GM23338 (cell line): ENCODE data around the gene CENPI. TPM values are rescaled to one million over a fixed set of nuclear protein-coding genes. Genes with fewer than 3 reads are reported as not detected.

Source experiments
- ATAC-seq: fragments of 200-7000 bp; cut with Tn5 transposase; 3 replicates; pipeline ENCODE4 v1.9.1; 2020
- DNase-seq: peaks from one replicate; pipeline ENCODE4 v3.0.0-alpha.2; 2015; ENCODE audit warnings: low spot score
- H2AFZ ChIP-seq: fragments of 200-600 bp; sonication (generic); 2 replicates; pipeline ENCODE4 v1.8.0; 2016; ENCODE audit warnings: antibody characterized with exemption, mild to moderate bottlenecking, moderate library complexity
- H3F3A ChIP-seq: fragments of 200-600 bp; sonication (generic); replicated peaks from 2 replicates; pipeline ENCODE4 v1.8.0; 2017; ENCODE audit warnings: antibody characterized with exemption, mixed run types, low read depth
- H3K27ac ChIP-seq: fragments of 200-600 bp; sonication (generic); 2 replicates; pipeline ENCODE4 v1.6.1; 2016; ENCODE audit warnings: low read depth
- H3K27me3 ChIP-seq: fragments of 200-600 bp; sonication (generic); 2 replicates; pipeline ENCODE4 v1.8.0; 2016; ENCODE audit warnings: mild to moderate bottlenecking, mixed run types, moderate library complexity; ENCODE audit not compliant: insufficient read depth
- H3K36me3 ChIP-seq: fragments of 200-600 bp; sonication (generic); 2 replicates; pipeline ENCODE4 v1.8.0; 2016; ENCODE audit warnings: mild to moderate bottlenecking; ENCODE audit not compliant: insufficient read depth
- H3K4me1 ChIP-seq: fragments of 200-600 bp; sonication (generic); 2 replicates; pipeline ENCODE4 v1.8.0; 2016; ENCODE audit warnings: mild to moderate bottlenecking, moderate library complexity; ENCODE audit not compliant: insufficient read depth
- H3K4me2 ChIP-seq: fragments of 200-600 bp; sonication (generic); 2 replicates; pipeline ENCODE4 v1.7.1; 2017; ENCODE audit warnings: mixed run types
- H3K4me3 ChIP-seq: fragments of 200-600 bp; sonication (generic); 2 replicates; pipeline ENCODE4 v1.6.1; 2016; ENCODE audit warnings: mixed run types
- H3K79me2 ChIP-seq: fragments of 200-600 bp; sonication (generic); replicated peaks from 2 replicates; pipeline ENCODE4 v1.8.0; 2017; ENCODE audit warnings: mild to moderate bottlenecking; ENCODE audit not compliant: insufficient read depth
- H3K9me2 ChIP-seq: fragments of 200-600 bp; sonication (generic); 2 replicates; pipeline ENCODE4 v1.8.0; 2017; ENCODE audit not compliant: insufficient read depth
- H4K20me1 ChIP-seq: fragments of 200-600 bp; sonication (generic); replicated peaks from 2 replicates; pipeline ENCODE4 v1.8.0; 2017; ENCODE audit warnings: mild to moderate bottlenecking; ENCODE audit not compliant: insufficient read depth
- H3K27ac Mint-ChIP-seq: 2 replicates; pipeline ENCODE4 v1.8.0; 2020; ENCODE audit warnings: inconsistent platforms, mild to moderate bottlenecking, moderate library complexity, mixed read lengths
- H3K27me3 Mint-ChIP-seq: 3 replicates; pipeline ENCODE4 v1.8.0; 2022; ENCODE audit warnings: low read depth, mild to moderate bottlenecking, moderate library complexity, mixed read lengths, inconsistent platforms; ENCODE audit not compliant: insufficient read depth, poor library complexity
- H3K36me3 Mint-ChIP-seq: 3 replicates; pipeline ENCODE4 v1.8.0; 2021; ENCODE audit warnings: low read depth, mild to moderate bottlenecking, inconsistent platforms, moderate library complexity, mixed read lengths
- H3K4me1 Mint-ChIP-seq: 3 replicates; pipeline ENCODE4 v1.8.0; 2020; ENCODE audit warnings: mild to moderate bottlenecking, inconsistent platforms, mixed read lengths
- H3K4me3 Mint-ChIP-seq: 3 replicates; pipeline ENCODE4 v1.8.0; 2021; ENCODE audit warnings: moderate library complexity, mild to moderate bottlenecking, inconsistent platforms, mixed read lengths
- H3K9me3 Mint-ChIP-seq: 3 replicates; pipeline ENCODE4 v1.8.0; 2020; ENCODE audit warnings: moderate library complexity, mild to moderate bottlenecking, inconsistent platforms, mixed read lengths
- CREB1 ChIP-seq: fragments of 250-450 bp; sonication (Bioruptor Pico); IDR thresholded peaks from 2 replicates; pipeline ENCODE4 v1.5.0; 2020; ENCODE audit warnings: low read depth, mild to moderate bottlenecking, moderate library complexity
- CTCF ChIP-seq, 2 experiments: fragments of 200-600 bp in 1 of 2; sonication (generic) in 1 of 2; conservative IDR thresholded peaks; 2 replicates each; pipeline versions ENCODE4 v1.5.1 to v1.6.1; 2016 to 2017; ENCODE audit warnings: antibody characterized with exemption in 2 of 2, low read depth in 2 of 2, mild to moderate bottlenecking in 2 of 2, moderate library complexity in 1 of 2
- EZH2 ChIP-seq: fragments of 200-600 bp; sonication (generic); IDR thresholded peaks from one replicate; pipeline ENCODE4 v1.8.0; 2017; ENCODE audit warnings: antibody characterized with exemption, mild to moderate bottlenecking, low read depth; ENCODE audit not compliant: unreplicated experiment
- EZH2phosphoT487 ChIP-seq: fragments of 200-600 bp; sonication (generic); IDR thresholded peaks from one replicate; pipeline ENCODE4 v1.8.1; 2018; ENCODE audit warnings: antibody characterized with exemption; ENCODE audit not compliant: unreplicated experiment
- JUNB ChIP-seq: IDR thresholded peaks from one replicate; pipeline ENCODE4 v1.6.1; 2016; ENCODE audit warnings: antibody characterized with exemption; ENCODE audit not compliant: unreplicated experiment
- NANOG ChIP-seq: IDR thresholded peaks from 2 replicates; pipeline ENCODE4 v1.6.1; 2016; ENCODE audit warnings: antibody characterized with exemption, borderline replicate concordance
- POLR2AphosphoS5 ChIP-seq: IDR thresholded peaks from 2 replicates; pipeline ENCODE4 v1.6.1; 2016; ENCODE audit warnings: antibody characterized with exemption, low read depth
- REST ChIP-seq: IDR thresholded peaks from one replicate; pipeline ENCODE4 v1.6.1; 2018; ENCODE audit warnings: antibody characterized with exemption; ENCODE audit not compliant: unreplicated experiment
- STAT1 ChIP-seq: IDR thresholded peaks from one replicate; pipeline ENCODE4 v1.6.1; 2016; ENCODE audit warnings: antibody characterized with exemption; ENCODE audit not compliant: unreplicated experiment
- ZNF114 ChIP-seq: fragments of 250-450 bp; sonication (Bioruptor Pico); IDR thresholded peaks from 2 replicates; pipeline ENCODE4 v1.5.0; 2020; ENCODE audit warnings: mild to moderate bottlenecking, moderate library complexity
- ZNF331 ChIP-seq: fragments of 250-450 bp; sonication (Bioruptor Pico); IDR thresholded peaks from 2 replicates; pipeline ENCODE4 v1.5.0; 2020; ENCODE audit warnings: low read depth, mild to moderate bottlenecking, moderate library complexity
- polyA plus RNA-seq: library from polyadenylated mRNA; unstranded; fragments of >200 nt; fragmentation: Nextera tagmentation; extraction: Ambion mirVana; gene quantifications from 2 replicates; pipeline ENCODE4 v1.2.1, GENCODE V29; 2016
- total RNA-seq: library from RNA; depleted of rRNA; stranded (reverse); fragments of >200 nt; shearing (Covaris generic); gene quantifications from 2 replicates; pipeline ENCODE4 v1.2.3, GENCODE V29; 2014
- TF ChIP-seq, protein P1 (sequence below): IDR thresholded peaks from 2 replicates; pipeline ENCODE4 v1.6.1; 2016; ENCODE audit warnings: antibody characterized with exemption

Gene CENPI
- total and polyA plus RNA-seq, 2 experiments from 2014 or later = 7.2 to 41.3 TPM

- TF ChIP-seq STAT1 (no peak), EZH2phosphoT487 (no peak), POLR2AphosphoS5 (no peak), EZH2 (no peak), ZNF331 (CRISPR knock-in tag) (no peak), JUNB (no peak), NANOG (no peak), CREB1 (CRISPR knock-in tag) (no peak)
Observed at GRCh38 chrX:101079736-101080270, 18.2 kb upstream of the CENPI start (continued).

- DNase-seq = no peak
- H3K4me1 Mint-ChIP-seq = peaks cover 15% of the 10 kb centered on the region
- no peak for ATAC-seq
- peaks cover 12% of the 10 kb centered on the region for H3K27me3 Mint-ChIP-seq
- Histone ChIP-seq H3K9me2 (no peaks in the 10 kb centered on the region), H3K27ac (no peak overlapping the region), H4K20me1 (no peaks in the 10 kb centered on the region), H3K4me1 (peaks cover 8% of the 10 kb centered on the region; the same call in 1 of the 2 replicates), H3K27me3 (no peaks in the 10 kb centered on the region), H3K4me2 (peak overlapping the region; percentile 87; the same call in 1 of the 2 replicates), H3K79me2 (no peaks in the 10 kb centered on the region), H3K36me3 (no peaks in the 10 kb centered on the region), H3K4me3 (peak overlapping the region; percentile 80), H2AFZ (no peak overlapping the region), H3F3A (no peaks in the 10 kb centered on the region)
- no peaks in the 10 kb centered on the region; the same call in 2 of the 3 replicates for H3K36me3 Mint-ChIP-seq
- peak overlapping the region; percentile 91; the same call in 2 of the 3 replicates for H3K4me3 Mint-ChIP-seq
- no peak overlapping the region for H3K27ac Mint-ChIP-seq
- no peak for TF ChIP-seq POLR2AphosphoS5
- TF ChIP-seq CTCF (conservative IDR thresholded peaks at IDR 0.05; ENCODE audit: low read depth in 2 of 2) = no peak
- TF ChIP-seq NANOG = no peak
- H3K9me3 Mint-ChIP-seq = no peaks in the 10 kb centered on the region
Observed at GRCh38 chrX:101080326-101081124, 17.5 kb upstream of the CENPI start.

DNA sequence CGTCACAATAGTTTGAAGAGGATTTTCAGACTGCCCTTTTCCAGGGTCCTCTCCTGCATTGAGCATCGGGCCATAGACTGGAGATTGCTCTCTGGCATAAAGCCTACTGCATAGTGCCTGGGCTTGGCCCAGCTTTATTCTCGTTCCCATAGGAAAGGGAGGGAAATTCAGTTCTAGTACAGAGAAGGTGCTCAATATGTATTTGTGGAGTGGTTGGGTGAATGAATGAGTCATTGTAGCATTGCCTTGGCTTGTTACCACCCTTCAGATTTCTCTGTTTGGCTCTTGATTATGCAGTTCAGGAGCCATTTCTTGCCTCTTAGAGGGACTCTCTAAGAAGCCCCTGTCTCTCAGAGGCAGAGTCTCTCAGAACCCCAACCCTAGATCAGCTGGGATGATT, 16.8 kb upstream of the CENPI start:
- no peaks in the 10 kb centered on the region; the same call in 2 of the 3 replicates for H3K36me3 Mint-ChIP-seq
- Histone ChIP-seq H3K27ac (no peak overlapping the region), H3K27me3 (no peaks in the 10 kb centered on the region), H3K9me2 (no peaks in the 10 kb centered on the region), H4K20me1 (no peaks in the 10 kb centered on the region), H3K79me2 (no peaks in the 10 kb centered on the region), H3K36me3 (no peaks in the 10 kb centered on the region), H3K4me2 (no peak overlapping the region), H3K4me3 (no peak overlapping the region), H2AFZ (no peak overlapping the region), H3F3A (no peaks in the 10 kb centered on the region), H3K4me1 (peaks cover 8% of the 10 kb centered on the region; the same call in 1 of the 2 replicates)
- no peak overlapping the region for H3K4me3 Mint-ChIP-seq
- H3K27ac Mint-ChIP-seq = no peak overlapping the region
- ATAC-seq (no peak), DNase-seq (no peak)
- peaks cover 15% of the 10 kb centered on the region for H3K4me1 Mint-ChIP-seq
- no peaks in the 10 kb centered on the region for H3K9me3 Mint-ChIP-seq
- H3K27me3 Mint-ChIP-seq = peaks cover 12% of the 10 kb centered on the region
- TF ChIP-seq REST = no peak
- no peak for TF ChIP-seq ZNF114 (CRISPR knock-in tag)
- TF ChIP-seq CTCF (conservative IDR thresholded peaks at IDR 0.05; ENCODE audit: low read depth in 2 of 2) = no peak
- TF ChIP-seq, protein P1, sequence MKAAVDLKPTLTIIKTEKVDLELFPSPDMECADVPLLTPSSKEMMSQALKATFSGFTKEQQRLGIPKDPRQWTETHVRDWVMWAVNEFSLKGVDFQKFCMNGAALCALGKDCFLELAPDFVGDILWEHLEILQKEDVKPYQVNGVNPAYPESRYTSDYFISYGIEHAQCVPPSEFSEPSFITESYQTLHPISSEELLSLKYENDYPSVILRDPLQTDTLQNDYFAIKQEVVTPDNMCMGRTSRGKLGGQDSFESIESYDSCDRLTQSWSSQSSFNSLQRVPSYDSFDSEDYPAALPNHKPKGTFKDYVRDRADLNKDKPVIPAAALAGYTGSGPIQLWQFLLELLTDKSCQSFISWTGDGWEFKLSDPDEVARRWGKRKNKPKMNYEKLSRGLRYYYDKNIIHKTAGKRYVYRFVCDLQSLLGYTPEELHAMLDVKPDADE = no peak
- no peak for TF ChIP-seq EZH2
- no peak for TF ChIP-seq POLR2AphosphoS5
